ENCODE results near the gene COL8A1.

COL8A1 gene

GRCh38 chr3:99741588-99741987, 103.2 kb downstream of the COL8A1 start:
- TF ChIP-seq JUND (IDR thresholded peaks at IDR 0.05; ENCODE audit: low read depth), result no peak
- in situ Hi-C loops (cut with HindIII; ENCODE audit: low pct_unique_long_range_greater_than_20kb, low sequenced_read_pairs), result no loop called here

GRCh38 chr3:99747915-99748314, 109.5 kb downstream of the COL8A1 start:
- in situ Hi-C loops (cut with HindIII; ENCODE audit: low pct_unique_long_range_greater_than_20kb, low sequenced_read_pairs), result no loop called here
- peak in 1 of 2 experiments; percentile 56 for DNase-seq (ENCODE audit: low read depth in 1 of 2, low spot score in 1 of 2)
- TF ChIP-seq JUND (IDR thresholded peaks at IDR 0.05; ENCODE audit: low read depth), result no peak

More at GRCh38 chr3:99741588-99741987, 103.2 kb downstream of the COL8A1 start:
- no peak for DNase-seq (ENCODE audit: low read depth in 1 of 2, low spot score in 1 of 2)

- no peak for DNase-seq (ENCODE audit: low read depth in 1 of 2, low spot score in 1 of 2)
- no peak for TF ChIP-seq JUND (IDR thresholded peaks at IDR 0.05; ENCODE audit: low read depth)
- in situ Hi-C loops (cut with HindIII; ENCODE audit: low pct_unique_long_range_greater_than_20kb, low sequenced_read_pairs), result no loop called here
Observed at GRCh38 chr3:99751649-99752048, 113.3 kb downstream of the COL8A1 start.

GRCh38 chr3:99753268-99753975, 115.0 kb downstream of the COL8A1 start:
- peak; percentile 14 to 70 for DNase-seq (ENCODE audit: low read depth in 1 of 2, low spot score in 1 of 2)

GRCh38 chr3:99755831-99756230, 117.4 kb downstream of the COL8A1 start:
- in situ Hi-C loops (cut with HindIII; ENCODE audit: low pct_unique_long_range_greater_than_20kb, low sequenced_read_pairs), result no loop called here

More at GRCh38 chr3:99753268-99753975, 115.0 kb downstream of the COL8A1 start:
- TF ChIP-seq JUND (IDR thresholded peaks at IDR 0.05; ENCODE audit: low read depth), result no peak
- in situ Hi-C loops (cut with HindIII; ENCODE audit: low pct_unique_long_range_greater_than_20kb, low sequenced_read_pairs), result no loop called here

GRCh38 chr3:99757966-99758365, 119.6 kb downstream of the COL8A1 start:
- no peak for TF ChIP-seq JUND (IDR thresholded peaks at IDR 0.05; ENCODE audit: low read depth)
- DNase-seq (ENCODE audit: low read depth in 1 of 2, low spot score in 1 of 2), result no peak
- in situ Hi-C loops (cut with HindIII; ENCODE audit: low pct_unique_long_range_greater_than_20kb, low sequenced_read_pairs), result no loop called here

More at GRCh38 chr3:99755831-99756230, 117.4 kb downstream of the COL8A1 start:
- DNase-seq (ENCODE audit: low read depth in 1 of 2, low spot score in 1 of 2), result no peak
- TF ChIP-seq JUND (IDR thresholded peaks at IDR 0.05; ENCODE audit: low read depth), result no peak

GRCh38 chr3:99758502-99759177, 120.2 kb downstream of the COL8A1 start:
- DNase-seq (ENCODE audit: low read depth in 1 of 2, low spot score in 1 of 2), result no peak
- TF ChIP-seq JUND (IDR thresholded peaks at IDR 0.05; ENCODE audit: low read depth), result no peak
- in situ Hi-C loops (cut with HindIII; ENCODE audit: low pct_unique_long_range_greater_than_20kb, low sequenced_read_pairs), result no loop called here

- in situ Hi-C loops (cut with HindIII; ENCODE audit: low pct_unique_long_range_greater_than_20kb, low sequenced_read_pairs), result no loop called here
- TF ChIP-seq JUND (IDR thresholded peaks at IDR 0.05; ENCODE audit: low read depth), result no peak
- DNase-seq (ENCODE audit: low read depth in 1 of 2, low spot score in 1 of 2), result no peak
Observed at GRCh38 chr3:99760031-99760430, 121.6 kb downstream of the COL8A1 start.

- in situ Hi-C loops (cut with HindIII; ENCODE audit: low pct_unique_long_range_greater_than_20kb, low sequenced_read_pairs), result no loop called here
- TF ChIP-seq JUND (IDR thresholded peaks at IDR 0.05; ENCODE audit: low read depth), result no peak
- no peak for DNase-seq (ENCODE audit: low read depth in 1 of 2, low spot score in 1 of 2)
Observed at GRCh38 chr3:99760629-99761028, 122.2 kb downstream of the COL8A1 start.

- in situ Hi-C loops (cut with HindIII; ENCODE audit: low pct_unique_long_range_greater_than_20kb, low sequenced_read_pairs), result no loop called here
- TF ChIP-seq JUND (IDR thresholded peaks at IDR 0.05; ENCODE audit: low read depth), result no peak
- no peak for DNase-seq (ENCODE audit: low read depth in 1 of 2, low spot score in 1 of 2)
Observed at GRCh38 chr3:99761415-99762165, 123.2 kb downstream of the COL8A1 start.

- in situ Hi-C loops (cut with HindIII; ENCODE audit: low pct_unique_long_range_greater_than_20kb, low sequenced_read_pairs), result no loop called here
- no peak for DNase-seq (ENCODE audit: low read depth in 1 of 2, low spot score in 1 of 2)
- no peak for TF ChIP-seq JUND (IDR thresholded peaks at IDR 0.05; ENCODE audit: low read depth)
Observed at GRCh38 chr3:99762901-99763300, 124.5 kb downstream of the COL8A1 start.

- in situ Hi-C loops (cut with HindIII; ENCODE audit: low pct_unique_long_range_greater_than_20kb, low sequenced_read_pairs), result no loop called here
- TF ChIP-seq JUND (IDR thresholded peaks at IDR 0.05; ENCODE audit: low read depth), result no peak
- no peak for DNase-seq (ENCODE audit: low read depth in 1 of 2, low spot score in 1 of 2)
Observed at GRCh38 chr3:99764377-99764776, 126.0 kb downstream of the COL8A1 start.

Measured in T47D (cell line).